Measurements from ENCODE around the gene CA10. TPM values are rescaled to one million over a fixed set of nuclear protein-coding genes. Genes with fewer than 3 reads are reported as not detected.

The CA10 gene
- total and polyA plus RNA-seq, 5 donors from 2014 or later = not detected

DNA sequence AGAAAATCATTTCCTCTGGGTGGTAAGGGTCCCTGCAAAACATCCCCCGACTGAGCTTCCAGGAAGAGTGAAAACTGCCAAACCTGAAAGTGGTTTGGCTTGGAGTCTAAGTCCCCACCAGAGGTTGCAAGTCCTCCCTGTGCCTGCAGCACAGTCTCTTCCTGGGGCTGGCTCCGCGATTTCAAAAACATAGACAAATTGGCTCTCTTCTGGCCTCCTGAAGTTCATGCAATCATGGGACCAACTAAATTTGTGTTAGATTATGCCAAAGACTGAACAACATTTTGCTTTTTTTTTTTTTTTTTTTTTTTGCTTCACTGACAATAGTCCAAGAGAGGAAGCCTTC lies 447.9 kb downstream of the CA10 start:
- Mint-ChIP-seq H3K4me1 (no peaks in the 10 kb centered on the region), H3K27me3 (peaks cover 26% of the 10 kb centered on the region), H3K4me3 (no peak overlapping the region), H3K9me3 (peaks cover 0 to 6% (median 0%) of the 10 kb centered on the region in 7 donors), H3K36me3 (no peaks in the 10 kb centered on the region), H3K27ac (no peak overlapping the region)
- Histone ChIP-seq H3K27me3 (ENCODE audit: control insufficient read depth, insufficient read depth, low read length) (peaks cover 1% of the 10 kb centered on the region), H3K36me3 (ENCODE audit: control insufficient read depth, insufficient read depth, low read length) (no peaks in the 10 kb centered on the region), H3K4me3 (ENCODE audit: low read depth, low read length) (no peak overlapping the region), H3K9me3 (ENCODE audit: control insufficient read depth in 2 of 2, low read length in 2 of 2) (no peaks in the 10 kb centered on the region), H3K27ac (ENCODE audit: insufficient read depth, low read length, poor library complexity, severe bottlenecking) (no peak overlapping the region), H3K4me1 (ENCODE audit: control insufficient read depth, insufficient read depth, low read length, poor library complexity, severe bottlenecking) (no peaks in the 10 kb centered on the region)
- ATAC-seq (ENCODE audit: low read depth in 2 of 2) (no peak), DNase-seq (no peak)

DNA sequence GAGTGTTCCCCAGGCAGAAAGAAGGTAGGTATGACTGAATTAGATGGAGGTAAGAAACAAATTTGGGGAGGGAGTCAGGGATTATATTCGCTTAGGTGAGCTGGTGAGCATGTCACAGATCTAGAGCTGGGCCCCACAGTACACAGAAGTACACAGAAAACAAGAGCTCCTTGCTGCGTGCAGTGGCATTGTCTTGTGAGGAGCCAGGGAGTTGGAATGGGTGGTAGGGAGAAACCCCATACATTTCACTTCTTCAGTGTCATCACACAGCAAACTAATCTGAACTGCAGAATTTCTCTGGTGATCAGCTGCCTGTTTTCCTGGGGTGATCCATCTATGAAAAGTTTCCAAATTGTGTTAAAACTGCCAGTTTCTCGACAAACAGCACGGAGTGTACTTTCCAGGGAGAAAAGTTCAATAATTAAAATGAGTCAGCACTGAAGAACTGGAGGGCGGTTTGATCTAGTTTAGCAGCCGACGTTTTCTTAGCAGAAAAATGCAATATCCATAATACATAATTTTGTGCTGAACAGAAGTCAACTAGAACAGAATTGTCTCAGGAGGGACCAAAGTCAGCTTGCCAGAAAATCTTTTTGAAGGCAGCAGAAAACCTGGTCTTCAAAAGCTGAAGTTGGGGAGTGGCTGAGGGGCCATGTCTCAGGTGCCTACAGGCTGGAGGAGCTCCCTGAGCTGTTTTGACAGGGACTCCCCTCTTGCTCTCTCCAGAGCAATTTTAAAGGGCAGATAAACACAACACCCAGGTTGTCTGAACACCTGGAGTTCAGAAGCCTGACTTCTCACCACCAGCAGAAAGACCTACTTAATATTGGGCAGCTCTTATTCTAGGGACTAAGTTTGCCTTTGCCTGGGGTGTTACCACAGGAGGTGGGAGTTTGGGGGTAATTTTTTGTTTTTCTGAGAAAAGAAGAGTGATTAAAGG lies 448.6 kb downstream of the CA10 start:
- Histone ChIP-seq H3K27ac (ENCODE audit: insufficient read depth, low read length, poor library complexity, severe bottlenecking) (no peak overlapping the region), H3K4me3 (ENCODE audit: low read depth, low read length) (no peak overlapping the region), H3K36me3 (ENCODE audit: control insufficient read depth, insufficient read depth, low read length) (no peaks in the 10 kb centered on the region), H3K27me3 (ENCODE audit: control insufficient read depth, insufficient read depth, low read length) (peaks cover 1% of the 10 kb centered on the region), H3K9me3 (ENCODE audit: control insufficient read depth in 2 of 2, low read length in 2 of 2) (no peaks in the 10 kb centered on the region), H3K4me1 (ENCODE audit: control insufficient read depth, insufficient read depth, low read length, poor library complexity, severe bottlenecking) (no peaks in the 10 kb centered on the region)
- DNase-seq (no peak), ATAC-seq (ENCODE audit: low read depth in 2 of 2) (no peak)
- peaks cover 29% of the 10 kb centered on the region for H3K27me3 Mint-ChIP-seq
- H3K27ac Mint-ChIP-seq = no peak overlapping the region
- no peaks in the 10 kb centered on the region for H3K36me3 Mint-ChIP-seq
- no peak overlapping the region for H3K4me3 Mint-ChIP-seq
- peaks cover 0 to 6% (median 0%) of the 10 kb centered on the region in 7 donors for H3K9me3 Mint-ChIP-seq
- no peaks in the 10 kb centered on the region for H3K4me1 Mint-ChIP-seq

DNA sequence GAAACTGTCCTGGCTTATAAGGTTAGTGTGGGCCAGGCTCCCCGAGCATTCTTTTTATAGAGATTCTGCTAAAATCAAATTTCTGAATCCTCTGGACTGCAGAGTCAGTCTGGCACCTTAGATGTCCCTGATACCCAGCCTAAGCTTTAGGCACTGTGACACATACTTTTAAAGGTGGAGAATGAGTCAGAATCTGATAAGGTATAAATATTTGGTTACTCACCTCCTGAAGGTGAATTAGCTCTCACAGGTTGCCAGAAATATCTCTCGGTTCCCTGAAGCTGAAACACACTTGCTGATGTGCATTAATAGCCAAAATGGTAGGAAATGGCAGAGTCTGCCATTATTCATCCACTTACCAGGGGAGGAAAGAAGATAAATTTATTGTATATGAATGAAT lies 451.3 kb downstream of the CA10 start:
- Histone ChIP-seq H3K4me3 (ENCODE audit: low read depth, low read length) (no peak overlapping the region), H3K27ac (ENCODE audit: insufficient read depth, low read length, poor library complexity, severe bottlenecking) (no peak overlapping the region), H3K27me3 (ENCODE audit: control insufficient read depth, insufficient read depth, low read length) (peaks cover 1% of the 10 kb centered on the region), H3K36me3 (ENCODE audit: control insufficient read depth, insufficient read depth, low read length) (no peaks in the 10 kb centered on the region), H3K9me3 (ENCODE audit: control insufficient read depth in 2 of 2, low read length in 2 of 2) (no peaks in the 10 kb centered on the region), H3K4me1 (ENCODE audit: control insufficient read depth, insufficient read depth, low read length, poor library complexity, severe bottlenecking) (no peaks in the 10 kb centered on the region)
- Mint-ChIP-seq H3K27ac (no peak overlapping the region), H3K9me3 (peaks cover 0 to 6% (median 0%) of the 10 kb centered on the region in 7 donors), H3K4me3 (no peak overlapping the region), H3K4me1 (no peaks in the 10 kb centered on the region), H3K27me3 (peaks cover 43% of the 10 kb centered on the region), H3K36me3 (no peaks in the 10 kb centered on the region)
- DNase-seq = no peak
- no peak for ATAC-seq (ENCODE audit: low read depth in 2 of 2)

DNA sequence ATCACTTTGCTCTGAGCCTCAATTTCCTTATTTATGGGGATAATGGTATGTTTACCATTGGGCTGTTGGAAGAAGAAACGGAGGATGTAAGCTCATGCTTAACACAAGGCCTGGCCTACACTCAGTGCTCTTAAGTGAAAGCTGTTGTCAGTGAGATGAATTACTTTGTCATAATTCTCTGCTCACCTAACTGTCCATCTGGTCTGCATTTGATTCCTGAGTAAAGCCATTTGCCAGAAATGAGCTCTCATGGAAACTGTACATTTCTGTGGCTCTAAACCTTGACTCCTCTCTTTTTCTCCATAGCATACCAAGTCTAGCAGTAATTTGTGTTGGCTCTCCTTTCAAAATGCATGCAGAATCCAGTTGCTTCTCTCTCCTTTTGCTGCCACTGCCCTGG lies 452.4 kb downstream of the CA10 start:
- Mint-ChIP-seq H3K27me3 (peaks cover 43% of the 10 kb centered on the region), H3K36me3 (no peaks in the 10 kb centered on the region), H3K4me1 (no peaks in the 10 kb centered on the region), H3K9me3 (peaks cover 0 to 6% (median 0%) of the 10 kb centered on the region in 7 donors), H3K4me3 (no peak overlapping the region), H3K27ac (no peak overlapping the region)
- DNase-seq = no peak
- ATAC-seq (ENCODE audit: low read depth in 2 of 2) = no peak
- H3K27ac ChIP-seq (ENCODE audit: insufficient read depth, low read length, poor library complexity, severe bottlenecking) = no peak overlapping the region
- no peaks in the 10 kb centered on the region for H3K9me3 ChIP-seq (ENCODE audit: control insufficient read depth in 2 of 2, low read length in 2 of 2)
- peaks cover 1% of the 10 kb centered on the region for H3K27me3 ChIP-seq (ENCODE audit: control insufficient read depth, insufficient read depth, low read length)
- no peaks in the 10 kb centered on the region for H3K4me1 ChIP-seq (ENCODE audit: control insufficient read depth, insufficient read depth, low read length, poor library complexity, severe bottlenecking)
- H3K36me3 ChIP-seq (ENCODE audit: control insufficient read depth, insufficient read depth, low read length) = no peaks in the 10 kb centered on the region
- H3K4me3 ChIP-seq (ENCODE audit: low read depth, low read length) = no peak overlapping the region

DNA sequence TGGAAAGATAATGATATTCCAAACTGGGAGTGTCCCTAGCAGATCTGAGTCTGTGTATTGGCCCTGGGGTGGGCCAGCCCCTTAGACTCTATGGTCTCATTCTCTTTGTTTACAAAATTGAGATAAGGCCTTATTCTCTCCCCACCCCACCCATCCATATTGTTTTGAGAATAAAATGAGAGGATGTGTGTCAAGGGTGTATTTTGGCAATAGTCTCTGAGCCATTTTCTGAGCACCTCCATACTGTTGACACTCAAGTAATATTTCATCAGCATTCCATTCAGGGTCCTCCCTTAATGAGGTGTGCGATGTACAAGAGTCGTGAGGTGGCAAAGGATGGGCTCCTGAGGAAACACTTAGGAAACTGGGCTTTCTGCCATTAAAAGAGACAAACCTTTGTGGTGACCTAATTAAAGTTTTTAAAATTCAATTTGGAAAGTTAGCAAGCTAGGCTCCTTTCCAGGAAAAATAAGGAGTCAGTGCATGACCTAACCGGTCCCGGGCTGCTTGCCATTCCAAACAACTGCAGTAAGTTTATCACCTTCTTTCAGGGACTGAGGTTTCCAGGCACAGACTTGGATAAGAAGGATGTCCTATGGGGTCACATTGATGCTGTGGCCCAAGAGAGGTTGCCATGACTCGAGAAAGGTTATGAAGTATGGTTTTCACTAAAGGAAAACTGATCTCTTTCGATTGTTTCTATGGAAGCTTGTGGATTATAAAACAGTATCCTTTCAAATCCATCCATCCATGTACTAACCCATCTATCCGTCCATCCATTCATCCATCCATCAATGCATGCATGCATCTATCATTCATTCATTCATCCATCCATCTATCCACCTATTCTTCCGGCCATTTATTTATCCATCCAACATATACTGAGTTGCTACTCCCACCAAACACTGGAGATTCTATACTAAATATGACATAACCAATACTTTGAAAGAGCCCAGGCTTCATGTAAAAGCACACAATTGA lies 454.9 kb downstream of the CA10 start:
- Histone ChIP-seq H3K36me3 (ENCODE audit: control insufficient read depth, insufficient read depth, low read length) (no peaks in the 10 kb centered on the region), H3K27ac (ENCODE audit: insufficient read depth, low read length, poor library complexity, severe bottlenecking) (no peak overlapping the region), H3K9me3 (ENCODE audit: control insufficient read depth in 2 of 2, low read length in 2 of 2) (no peaks in the 10 kb centered on the region), H3K27me3 (ENCODE audit: control insufficient read depth, insufficient read depth, low read length) (no peaks in the 10 kb centered on the region), H3K4me1 (ENCODE audit: control insufficient read depth, insufficient read depth, low read length, poor library complexity, severe bottlenecking) (no peaks in the 10 kb centered on the region), H3K4me3 (ENCODE audit: low read depth, low read length) (no peak overlapping the region)
- Mint-ChIP-seq H3K27ac (no peak overlapping the region), H3K9me3 (peaks cover 0 to 4% (median 0%) of the 10 kb centered on the region in 7 donors), H3K27me3 (peaks cover 26% of the 10 kb centered on the region), H3K36me3 (no peaks in the 10 kb centered on the region), H3K4me3 (no peak overlapping the region), H3K4me1 (no peaks in the 10 kb centered on the region)
- ATAC-seq (ENCODE audit: low read depth in 2 of 2) = no peak
- no peak for DNase-seq

DNA sequence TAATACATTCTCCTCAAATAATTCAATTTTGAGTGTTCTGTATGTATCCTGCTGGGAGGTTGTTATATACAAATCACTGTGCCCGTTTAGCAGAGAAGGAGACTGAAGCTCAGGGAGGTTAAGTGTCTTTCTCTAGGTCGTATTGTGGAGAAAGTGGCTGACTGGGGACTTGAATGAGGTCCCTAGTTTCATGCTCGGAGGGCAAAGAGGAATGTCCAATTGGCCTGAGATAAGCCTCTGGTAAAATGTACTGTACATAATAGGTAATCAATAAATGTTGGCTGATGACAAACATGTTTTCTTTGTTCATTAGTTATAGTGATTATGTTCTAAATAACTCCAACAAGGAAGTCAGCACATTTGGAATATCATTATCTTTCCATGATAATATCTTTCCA lies 455.6 kb downstream of the CA10 start:
- no peak overlapping the region for H3K27ac ChIP-seq (ENCODE audit: insufficient read depth, low read length, poor library complexity, severe bottlenecking)
- H3K27ac Mint-ChIP-seq = no peak overlapping the region
- H3K9me3 ChIP-seq (ENCODE audit: control insufficient read depth in 2 of 2, low read length in 2 of 2) = no peaks in the 10 kb centered on the region
- no peaks in the 10 kb centered on the region for H3K4me1 ChIP-seq (ENCODE audit: control insufficient read depth, insufficient read depth, low read length, poor library complexity, severe bottlenecking)
- H3K36me3 Mint-ChIP-seq = no peaks in the 10 kb centered on the region
- H3K4me1 Mint-ChIP-seq = no peaks in the 10 kb centered on the region
- peaks cover 0 to 4% (median 0%) of the 10 kb centered on the region in 7 donors for H3K9me3 Mint-ChIP-seq
- H3K27me3 ChIP-seq (ENCODE audit: control insufficient read depth, insufficient read depth, low read length) = no peaks in the 10 kb centered on the region
- ATAC-seq (ENCODE audit: low read depth in 2 of 2) = no peak
- no peak for DNase-seq
- H3K4me3 ChIP-seq (ENCODE audit: low read depth, low read length) = no peak overlapping the region
- H3K36me3 ChIP-seq (ENCODE audit: control insufficient read depth, insufficient read depth, low read length) = no peaks in the 10 kb centered on the region
- H3K4me3 Mint-ChIP-seq = no peak overlapping the region
- H3K27me3 Mint-ChIP-seq = peaks cover 21% of the 10 kb centered on the region

DNA sequence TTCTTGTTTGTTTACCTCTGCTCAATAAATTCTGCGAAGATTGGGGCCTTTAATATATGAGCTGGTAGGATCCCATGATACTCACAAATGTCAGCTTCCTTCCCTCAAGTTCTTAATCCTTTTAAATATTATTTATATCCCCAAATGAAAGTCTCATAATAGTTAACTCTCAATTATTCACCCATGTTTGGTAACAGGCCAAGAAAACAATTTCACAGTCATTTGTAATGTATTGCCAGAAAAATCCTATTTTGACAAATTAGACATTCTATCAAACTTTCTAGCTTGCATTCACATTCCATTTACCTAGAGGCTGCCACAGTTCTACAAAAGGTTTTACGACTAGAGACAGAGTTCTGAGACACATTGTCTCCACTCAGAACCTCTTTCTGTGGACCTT lies 457.0 kb downstream of the CA10 start:
- no peaks in the 10 kb centered on the region for H3K36me3 Mint-ChIP-seq
- H3K27me3 ChIP-seq (ENCODE audit: control insufficient read depth, insufficient read depth, low read length) = no peaks in the 10 kb centered on the region
- H3K4me1 Mint-ChIP-seq = no peaks in the 10 kb centered on the region
- peaks cover 21% of the 10 kb centered on the region for H3K27me3 Mint-ChIP-seq
- H3K27ac Mint-ChIP-seq = no peak overlapping the region
- no peak overlapping the region for H3K4me3 Mint-ChIP-seq
- no peak overlapping the region for H3K4me3 ChIP-seq (ENCODE audit: low read depth, low read length)
- no peaks in the 10 kb centered on the region for H3K4me1 ChIP-seq (ENCODE audit: control insufficient read depth, insufficient read depth, low read length, poor library complexity, severe bottlenecking)
- ATAC-seq (ENCODE audit: low read depth in 2 of 2) = no peak
- H3K9me3 Mint-ChIP-seq = peaks cover 0 to 6% (median 2%) of the 10 kb centered on the region in 7 donors
- no peaks in the 10 kb centered on the region for H3K9me3 ChIP-seq (ENCODE audit: control insufficient read depth in 2 of 2, low read length in 2 of 2)
- no peaks in the 10 kb centered on the region for H3K36me3 ChIP-seq (ENCODE audit: control insufficient read depth, insufficient read depth, low read length)
- no peak overlapping the region for H3K27ac ChIP-seq (ENCODE audit: insufficient read depth, low read length, poor library complexity, severe bottlenecking)
- no peak for DNase-seq
